Measurements from ENCODE around the gene AGBL4.

AGBL4 gene

GRCh38 chr1:49544615-49545014, 479.1 kb downstream of the AGBL4 start:
- H3K4me3 ChIP-seq (ENCODE audit: low read depth, low read length), result no peak overlapping the region
- no peak for TF ChIP-seq CTCF (conservative IDR thresholded peaks at IDR 0.05; ENCODE audit: low read depth, low read length)

GRCh38 chr1:49541096-49541752, 482.5 kb downstream of the AGBL4 start:
- no peak overlapping the region for H3K4me3 ChIP-seq (ENCODE audit: low read depth, low read length)
- no peak for TF ChIP-seq CTCF (conservative IDR thresholded peaks at IDR 0.05; ENCODE audit: low read depth, low read length)
- DNase-seq (ENCODE audit: low read depth), result no peak

More at GRCh38 chr1:49544615-49545014, 479.1 kb downstream of the AGBL4 start:
- DNase-seq (ENCODE audit: low read depth), result no peak

- DNase-seq (ENCODE audit: low read depth), result no peak
- TF ChIP-seq CTCF (conservative IDR thresholded peaks at IDR 0.05; ENCODE audit: low read depth, low read length), result no peak
- no peak overlapping the region for H3K4me3 ChIP-seq (ENCODE audit: low read depth, low read length)
Measured at GRCh38 chr1:49527606-49528305, 496.0 kb downstream of the AGBL4 start.

- no peak overlapping the region for H3K4me3 ChIP-seq (ENCODE audit: low read depth, low read length)
- no peak for TF ChIP-seq CTCF (conservative IDR thresholded peaks at IDR 0.05; ENCODE audit: low read depth, low read length)
- no peak for DNase-seq (ENCODE audit: low read depth)
Measured at GRCh38 chr1:49526672-49527071, 497.1 kb downstream of the AGBL4 start.

- no peak for DNase-seq (ENCODE audit: low read depth)
- no peak overlapping the region for H3K4me3 ChIP-seq (ENCODE audit: low read depth, low read length)
- TF ChIP-seq CTCF (conservative IDR thresholded peaks at IDR 0.05; ENCODE audit: low read depth, low read length), result no peak
Measured at GRCh38 chr1:49523764-49524163, 500.0 kb downstream of the AGBL4 start.

- no peak for TF ChIP-seq CTCF (conservative IDR thresholded peaks at IDR 0.05; ENCODE audit: low read depth, low read length)
- no peak overlapping the region for H3K4me3 ChIP-seq (ENCODE audit: low read depth, low read length)
- no peak for DNase-seq (ENCODE audit: low read depth)
Measured at GRCh38 chr1:49466961-49467360, 556.8 kb downstream of the AGBL4 start.

Data from choroid plexus epithelial cell (primary cell).